ENCODE measurements around the gene ATP8B4. TPM values are rescaled to one million over a fixed set of nuclear protein-coding genes. Genes with fewer than 3 reads are reported as not detected.
A peak's percentile ranks its signal among the peaks of the same experiment; 100 is the strongest.

The ATP8B4 gene
- total and polyA plus RNA-seq, 3 experiments from 2014 or later: 0.23 to 8.9 (median 8.5) TPM

DNA sequence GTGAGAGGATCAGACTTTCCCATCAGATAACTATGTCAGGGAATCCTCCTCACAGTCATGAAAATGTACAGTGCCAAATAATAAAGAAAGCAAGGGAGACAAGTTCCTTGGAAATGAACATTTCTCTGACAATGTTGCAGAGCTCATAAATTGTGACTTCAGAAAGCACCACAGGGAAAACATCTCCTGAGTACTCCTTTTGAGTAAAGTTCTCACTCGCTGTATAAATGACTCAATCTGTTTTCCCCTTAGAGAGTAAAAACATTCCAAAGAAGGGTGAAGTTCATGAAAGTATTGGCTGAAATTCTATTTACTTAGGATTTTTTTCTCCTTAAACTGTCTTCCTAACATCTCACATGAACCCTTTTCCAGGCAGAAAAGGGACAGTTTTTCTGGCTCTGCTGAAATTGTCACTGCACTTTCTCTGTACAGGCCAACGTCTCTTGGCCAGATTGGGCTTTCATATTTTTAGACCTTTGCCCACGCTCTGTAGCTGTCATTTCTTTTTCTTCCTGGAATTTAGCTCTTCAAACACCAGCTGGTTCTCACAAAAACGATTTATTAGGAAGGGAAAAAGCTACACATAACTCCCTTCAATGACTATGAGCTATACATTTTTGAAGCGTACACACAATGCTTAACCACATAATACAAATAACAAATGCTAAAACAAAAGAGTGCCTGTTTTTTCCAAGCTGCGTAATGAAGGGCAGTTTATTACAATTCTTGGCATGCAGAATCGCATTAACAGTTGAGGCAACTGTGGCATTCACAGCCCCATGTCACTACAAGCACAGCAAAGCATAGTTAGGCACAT is 216.1 kb downstream of the ATP8B4 start:
- H3K36me3 Mint-ChIP-seq: no peaks in the 10 kb centered on the region
- Histone ChIP-seq H3K27me3 (ENCODE audit: insufficient read depth, low read length, poor library complexity, severe bottlenecking) (no peaks in the 10 kb centered on the region), H3K4me1 (ENCODE audit: insufficient read depth, low read length) (no peaks in the 10 kb centered on the region), H3K36me3 (ENCODE audit: insufficient read depth, low read length) (no peaks in the 10 kb centered on the region), H3K9me3 (ENCODE audit: low read length) (no peaks in the 10 kb centered on the region), H3K4me3 (ENCODE audit: low read length) (no peak overlapping the region), H3K27ac (ENCODE audit: low read depth, low read length) (no peak overlapping the region)
- DNase-seq: no peak
- no peak overlapping the region for H3K27ac Mint-ChIP-seq
- CTCF ChIA-PET: no interaction called here
- no peaks in the 10 kb centered on the region for H3K9me3 Mint-ChIP-seq
- POLR2A ChIA-PET: no interaction called here
- no peaks in the 10 kb centered on the region for H3K4me1 Mint-ChIP-seq
- no peak overlapping the region for H3K4me3 Mint-ChIP-seq
- peaks cover 2 to 11% of the 10 kb centered on the region in 2 donors for H3K27me3 Mint-ChIP-seq

DNA sequence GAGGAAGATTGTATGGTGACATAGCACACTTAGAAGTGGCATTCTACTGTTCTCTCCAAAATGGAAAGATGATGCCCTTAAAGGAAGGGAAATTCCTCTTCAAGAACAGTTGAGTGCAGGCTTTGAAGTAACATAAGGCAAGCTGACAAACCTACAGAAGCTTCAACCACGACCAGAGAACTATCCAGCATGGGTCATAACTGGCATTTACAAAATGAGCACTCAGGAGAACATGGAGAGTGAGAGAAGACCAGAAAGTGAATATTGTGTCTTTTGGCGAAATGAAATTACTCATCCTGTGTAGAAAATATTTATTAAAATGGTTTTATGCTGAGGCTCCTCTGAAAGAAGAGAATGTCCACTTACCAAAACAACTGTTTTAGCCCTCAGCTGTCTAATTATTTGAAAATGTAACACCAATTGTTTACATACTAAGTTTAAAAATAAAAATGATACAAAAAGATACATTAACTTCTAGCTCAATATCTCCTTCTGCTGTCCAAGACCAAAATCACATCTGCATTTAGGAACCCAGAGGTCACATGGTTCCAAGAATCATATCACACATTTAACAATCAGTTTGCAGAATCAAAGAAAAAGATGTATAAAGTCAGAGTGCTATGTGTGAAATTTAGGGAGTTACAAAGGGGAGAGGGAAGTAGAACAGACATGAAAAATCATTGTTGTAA is 216.9 kb downstream of the ATP8B4 start:
- Histone ChIP-seq H3K27me3 (ENCODE audit: insufficient read depth, low read length, poor library complexity, severe bottlenecking) (no peaks in the 10 kb centered on the region), H3K4me3 (ENCODE audit: low read length) (no peak overlapping the region), H3K36me3 (ENCODE audit: insufficient read depth, low read length) (no peaks in the 10 kb centered on the region), H3K4me1 (ENCODE audit: insufficient read depth, low read length) (no peaks in the 10 kb centered on the region), H3K9me3 (ENCODE audit: low read length) (no peaks in the 10 kb centered on the region), H3K27ac (ENCODE audit: low read depth, low read length) (no peak overlapping the region)
- Mint-ChIP-seq H3K9me3 (no peaks in the 10 kb centered on the region), H3K4me3 (no peak overlapping the region), H3K4me1 (no peaks in the 10 kb centered on the region), H3K27me3 (peaks cover 2 to 11% of the 10 kb centered on the region in 2 donors), H3K36me3 (no peaks in the 10 kb centered on the region), H3K27ac (peak overlapping the region in 1 of 8 donors; percentile 29)
- DNase-seq: no peak
- POLR2A ChIA-PET: no interaction called here
- CTCF ChIA-PET: no interaction called here

DNA sequence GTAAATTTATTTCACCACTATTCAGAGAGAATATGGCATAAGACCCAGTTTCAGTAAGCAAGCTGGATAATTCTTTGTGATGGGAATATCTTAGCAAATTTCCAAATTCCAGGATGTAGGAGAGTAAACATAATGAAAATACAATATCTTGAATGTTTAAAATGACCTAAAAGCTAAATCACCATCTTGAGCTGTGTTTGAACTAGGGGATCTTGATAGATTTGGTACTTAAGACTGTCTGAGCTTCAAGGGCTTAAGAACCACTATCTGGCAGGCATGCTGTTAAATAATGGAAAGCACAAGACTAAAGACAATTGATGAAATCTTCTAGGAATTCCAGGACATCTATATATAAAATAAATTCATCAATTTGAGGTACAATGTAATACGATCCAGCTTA is 217.7 kb downstream of the ATP8B4 start:
- Histone ChIP-seq H3K4me1 (ENCODE audit: insufficient read depth, low read length) (no peaks in the 10 kb centered on the region), H3K4me3 (ENCODE audit: low read length) (no peak overlapping the region), H3K36me3 (ENCODE audit: insufficient read depth, low read length) (no peaks in the 10 kb centered on the region), H3K9me3 (ENCODE audit: low read length) (no peaks in the 10 kb centered on the region), H3K27me3 (ENCODE audit: insufficient read depth, low read length, poor library complexity, severe bottlenecking) (no peaks in the 10 kb centered on the region), H3K27ac (ENCODE audit: low read depth, low read length) (no peak overlapping the region)
- Mint-ChIP-seq H3K4me1 (no peaks in the 10 kb centered on the region), H3K4me3 (no peak overlapping the region), H3K27ac (no peak overlapping the region), H3K36me3 (no peaks in the 10 kb centered on the region), H3K27me3 (peaks cover 0 to 4% of the 10 kb centered on the region in 2 donors), H3K9me3 (no peaks in the 10 kb centered on the region)
- ChIA-PET POLR2A (no interaction called here), CTCF (no interaction called here)
- no peak for DNase-seq

DNA sequence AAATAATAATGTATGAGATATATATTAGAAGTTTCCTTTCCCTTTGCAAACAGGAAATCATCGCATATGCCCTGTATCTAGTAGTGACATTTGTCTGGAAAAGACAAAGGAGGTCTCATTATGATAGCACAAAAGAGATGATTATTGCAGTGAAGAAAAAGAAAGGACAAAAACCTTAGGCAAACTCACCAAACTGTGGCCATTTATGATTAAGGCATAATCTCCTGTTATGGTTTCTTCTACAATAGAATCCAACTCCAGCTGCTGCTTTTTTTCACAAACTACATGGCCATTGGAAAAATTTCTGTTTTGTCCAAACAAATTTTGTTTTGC is 218.2 kb downstream of the ATP8B4 start:
- CTCF ChIA-PET: no interaction called here

DNA sequence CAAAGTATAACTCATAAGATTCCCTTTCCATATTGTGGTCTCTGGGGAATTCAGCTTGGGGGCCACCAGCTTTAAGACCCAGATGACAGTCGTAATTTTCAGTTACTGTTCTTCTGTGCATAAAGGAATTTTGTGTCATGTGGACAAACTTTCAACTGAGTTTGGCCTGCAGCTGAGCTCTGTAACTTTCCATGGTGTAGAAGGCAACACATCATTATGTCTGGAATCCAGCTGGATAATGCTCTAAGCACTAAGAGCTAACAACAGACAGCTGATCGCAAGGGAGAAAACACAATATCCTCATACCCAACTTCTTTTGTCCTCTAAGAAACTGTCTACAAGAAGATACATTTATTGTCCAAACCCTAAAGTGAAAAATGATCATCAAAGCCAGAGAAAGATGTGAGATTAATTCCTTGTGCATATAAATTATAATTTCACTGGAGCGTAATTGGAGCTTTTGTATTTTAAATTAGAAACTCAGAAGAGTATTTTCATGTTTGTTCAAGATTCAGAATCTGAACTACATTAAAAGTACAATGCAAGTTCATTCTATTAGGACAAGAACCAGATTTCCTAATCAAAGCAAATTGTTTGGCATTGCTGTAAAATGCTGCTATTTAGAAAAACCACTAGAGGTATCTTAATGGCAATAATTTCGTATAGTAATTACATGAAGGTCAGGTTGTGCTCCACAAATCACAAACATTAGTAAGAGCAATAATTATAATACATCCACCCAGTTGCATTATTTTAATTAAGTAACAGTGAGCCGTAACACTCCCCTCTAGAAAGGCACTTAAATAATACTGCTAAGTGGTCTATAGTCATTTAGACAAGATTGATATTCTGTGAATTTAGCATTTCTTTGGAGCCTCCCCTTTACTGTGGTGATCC is 218.8 kb downstream of the ATP8B4 start:
- peaks cover 0 to 2% of the 10 kb centered on the region in 2 donors for H3K27me3 Mint-ChIP-seq
- no peaks in the 10 kb centered on the region for H3K9me3 ChIP-seq (ENCODE audit: low read length)
- no peak for DNase-seq
- no peaks in the 10 kb centered on the region for H3K27me3 ChIP-seq (ENCODE audit: insufficient read depth, low read length, poor library complexity, severe bottlenecking)
- H3K4me1 Mint-ChIP-seq: no peaks in the 10 kb centered on the region
- H3K27ac ChIP-seq (ENCODE audit: low read depth, low read length): no peak overlapping the region
- ChIA-PET CTCF (interaction anchor here (0.5 kb wide), 1 partner anchor 78 kb away, joined by 3 read pairs; no protein-coding TSS in a partner anchor), POLR2A (no interaction called here)
- H3K27ac Mint-ChIP-seq: no peak overlapping the region
- no peak overlapping the region for H3K4me3 ChIP-seq (ENCODE audit: low read length)
- H3K36me3 ChIP-seq (ENCODE audit: insufficient read depth, low read length): no peaks in the 10 kb centered on the region
- H3K9me3 Mint-ChIP-seq: no peaks in the 10 kb centered on the region
- H3K4me1 ChIP-seq (ENCODE audit: insufficient read depth, low read length): no peaks in the 10 kb centered on the region
- H3K36me3 Mint-ChIP-seq: no peaks in the 10 kb centered on the region
- no peak overlapping the region for H3K4me3 Mint-ChIP-seq

More for the DNA sequence above, 218.2 kb downstream of the ATP8B4 start:
- no peak overlapping the region for H3K4me3 Mint-ChIP-seq
- no peaks in the 10 kb centered on the region for H3K4me1 ChIP-seq (ENCODE audit: insufficient read depth, low read length)
- peaks cover 0 to 2% of the 10 kb centered on the region in 2 donors for H3K27me3 Mint-ChIP-seq
- H3K27ac Mint-ChIP-seq: no peak overlapping the region
- H3K27me3 ChIP-seq (ENCODE audit: insufficient read depth, low read length, poor library complexity, severe bottlenecking): no peaks in the 10 kb centered on the region
- H3K4me1 Mint-ChIP-seq: no peaks in the 10 kb centered on the region
- no peak overlapping the region for H3K27ac ChIP-seq (ENCODE audit: low read depth, low read length)
- POLR2A ChIA-PET: no interaction called here
- no peak for DNase-seq
- H3K36me3 ChIP-seq (ENCODE audit: insufficient read depth, low read length): no peaks in the 10 kb centered on the region
- no peak overlapping the region for H3K4me3 ChIP-seq (ENCODE audit: low read length)
- H3K9me3 ChIP-seq (ENCODE audit: low read length): no peaks in the 10 kb centered on the region
- no peaks in the 10 kb centered on the region for H3K36me3 Mint-ChIP-seq
- no peaks in the 10 kb centered on the region for H3K9me3 Mint-ChIP-seq

DNA sequence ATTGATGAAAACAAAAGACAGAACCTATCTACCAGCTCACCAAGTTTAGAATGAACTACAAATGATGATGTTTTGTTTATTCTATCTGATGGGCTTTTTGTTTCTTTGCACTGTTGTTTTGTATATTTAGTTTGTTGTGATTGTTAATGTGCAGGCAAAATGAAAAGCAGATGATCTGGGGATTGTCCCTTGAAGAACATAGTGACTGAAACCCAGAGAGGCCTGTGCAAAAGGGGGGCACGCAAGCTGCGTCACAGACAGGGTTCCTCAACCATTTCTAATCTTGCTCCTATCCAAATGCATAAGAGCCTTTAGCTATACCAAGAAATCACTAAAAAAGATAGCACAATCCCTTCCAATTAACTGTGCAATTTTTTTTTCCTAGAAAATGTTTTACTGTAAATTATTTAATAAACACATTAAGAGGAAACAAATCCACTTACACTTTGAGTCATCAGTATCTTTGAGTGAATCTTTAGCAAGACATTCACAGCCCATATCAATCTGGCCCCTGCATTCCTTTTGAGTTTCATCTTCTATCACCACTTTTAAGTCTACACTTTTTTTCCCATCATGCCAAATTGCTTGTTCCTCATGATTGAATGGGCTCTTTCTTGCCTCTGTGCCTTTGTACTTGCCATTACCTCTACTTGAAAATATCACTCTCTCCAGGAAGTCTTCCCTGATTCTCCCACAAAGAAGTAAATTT is 220.3 kb downstream of the ATP8B4 start:
- Histone ChIP-seq H3K27me3 (ENCODE audit: insufficient read depth, low read length, poor library complexity, severe bottlenecking) (no peaks in the 10 kb centered on the region), H3K36me3 (ENCODE audit: insufficient read depth, low read length) (no peaks in the 10 kb centered on the region), H3K4me3 (ENCODE audit: low read length) (no peak overlapping the region), H3K9me3 (ENCODE audit: low read length) (no peaks in the 10 kb centered on the region), H3K4me1 (ENCODE audit: insufficient read depth, low read length) (no peaks in the 10 kb centered on the region), H3K27ac (ENCODE audit: low read depth, low read length) (no peak overlapping the region)
- no peak overlapping the region for H3K27ac Mint-ChIP-seq
- DNase-seq: no peak
- POLR2A ChIA-PET: no interaction called here
- H3K4me1 Mint-ChIP-seq: no peaks in the 10 kb centered on the region
- peaks cover 0 to 1% (median 0%) of the 10 kb centered on the region in 5 donors for H3K9me3 Mint-ChIP-seq
- peaks cover 0 to under 1% of the 10 kb centered on the region in 2 donors for H3K27me3 Mint-ChIP-seq
- CTCF ChIA-PET: no interaction called here
- H3K4me3 Mint-ChIP-seq: no peak overlapping the region
- H3K36me3 Mint-ChIP-seq: no peaks in the 10 kb centered on the region

DNA sequence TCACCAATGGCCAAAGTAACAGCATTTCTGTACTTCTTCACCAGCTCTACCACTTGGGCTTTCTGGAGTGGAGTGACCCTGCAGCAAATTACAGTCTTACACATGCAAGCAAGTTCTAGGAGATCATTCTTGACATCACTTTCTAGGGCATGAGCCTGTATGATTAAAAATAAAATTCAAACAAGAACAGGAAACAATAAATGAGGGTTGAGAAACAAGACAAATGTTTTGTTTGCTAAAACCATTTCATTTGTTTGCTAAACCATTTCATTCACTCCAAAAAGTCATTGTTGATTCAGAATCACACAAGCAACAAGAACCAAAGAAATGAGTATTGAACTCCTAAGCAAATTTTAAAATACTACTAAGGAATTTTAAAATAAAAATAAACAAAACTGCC is 220.9 kb downstream of the ATP8B4 start:
- Histone ChIP-seq H3K9me3 (ENCODE audit: low read length) (no peaks in the 10 kb centered on the region), H3K27me3 (ENCODE audit: insufficient read depth, low read length, poor library complexity, severe bottlenecking) (no peaks in the 10 kb centered on the region), H3K36me3 (ENCODE audit: insufficient read depth, low read length) (no peaks in the 10 kb centered on the region), H3K27ac (ENCODE audit: low read depth, low read length) (no peak overlapping the region), H3K4me1 (ENCODE audit: insufficient read depth, low read length) (no peaks in the 10 kb centered on the region), H3K4me3 (ENCODE audit: low read length) (no peak overlapping the region)
- Mint-ChIP-seq H3K36me3 (no peaks in the 10 kb centered on the region), H3K27ac (no peak overlapping the region), H3K27me3 (no peaks in the 10 kb centered on the region), H3K4me3 (no peak overlapping the region), H3K4me1 (no peaks in the 10 kb centered on the region), H3K9me3 (peaks cover 0 to 1% (median 0%) of the 10 kb centered on the region in 5 donors)
- no peak for DNase-seq
- ChIA-PET POLR2A (no interaction called here), CTCF (no interaction called here)

Measured in CD8-positive, alpha-beta memory T cell (primary cell).